Measurements from ENCODE around the gene E4F1. TPM values are rescaled to one million over a fixed set of nuclear protein-coding genes. Genes with fewer than 3 reads are reported as not detected.

The E4F1 gene
- total RNA-seq, 1 experiment from 2014 or later: 56.5 TPM

GRCh38 chr16:2270588-2271470, 47.4 kb downstream of the E4F1 start:
- Histone ChIP-seq H3K36me3 (peaks cover 14% of the 10 kb centered on the region), H3K9me3 (no peaks in the 10 kb centered on the region), H3K27me3 (no peaks in the 10 kb centered on the region), H3K4me3 (no peak overlapping the region)
- DNase-seq: no peak

- Histone ChIP-seq H3K27me3 (no peaks in the 10 kb centered on the region), H3K9me3 (no peaks in the 10 kb centered on the region), H3K36me3 (peaks cover 3% of the 10 kb centered on the region), H3K4me3 (no peak overlapping the region)
- DNase-seq: no peak
Measured at GRCh38 chr16:2271848-2272461, 48.6 kb downstream of the E4F1 start.

- no peaks in the 10 kb centered on the region; the same call in 1 of the 2 replicates for H3K36me3 ChIP-seq
- H3K27me3 ChIP-seq: no peaks in the 10 kb centered on the region
- no peak for DNase-seq
- H3K4me3 ChIP-seq: no peak overlapping the region
- H3K9me3 ChIP-seq: no peaks in the 10 kb centered on the region
Measured at GRCh38 chr16:2273484-2273883, 50.1 kb downstream of the E4F1 start.

GRCh38 chr16:2273931-2274330, 50.5 kb downstream of the E4F1 start:
- no peaks in the 10 kb centered on the region; the same call in 1 of the 2 replicates for H3K36me3 ChIP-seq
- DNase-seq: no peak
- H3K4me3 ChIP-seq: no peak overlapping the region
- no peaks in the 10 kb centered on the region for H3K9me3 ChIP-seq
- no peaks in the 10 kb centered on the region for H3K27me3 ChIP-seq

- Histone ChIP-seq H3K27me3 (no peaks in the 10 kb centered on the region), H3K36me3 (no peaks in the 10 kb centered on the region; the same call in 1 of the 2 replicates), H3K4me3 (no peak overlapping the region), H3K9me3 (no peaks in the 10 kb centered on the region)
- no peak for DNase-seq
Measured at GRCh38 chr16:2275476-2276367, 52.3 kb downstream of the E4F1 start.

- no peak for DNase-seq
- Histone ChIP-seq H3K36me3 (no peaks in the 10 kb centered on the region), H3K4me3 (no peak overlapping the region), H3K27me3 (no peaks in the 10 kb centered on the region), H3K9me3 (no peaks in the 10 kb centered on the region)
Measured at GRCh38 chr16:2276368-2277195, 53.2 kb downstream of the E4F1 start.

GRCh38 chr16:2277466-2278271, 54.3 kb downstream of the E4F1 start:
- no peaks in the 10 kb centered on the region for H3K27me3 ChIP-seq
- H3K4me3 ChIP-seq: no peak overlapping the region
- no peaks in the 10 kb centered on the region for H3K9me3 ChIP-seq
- no peaks in the 10 kb centered on the region for H3K36me3 ChIP-seq
- no peak for DNase-seq

GRCh38 chr16:2278272-2278608, 54.8 kb downstream of the E4F1 start:
- Histone ChIP-seq H3K9me3 (no peaks in the 10 kb centered on the region), H3K4me3 (no peak overlapping the region), H3K36me3 (no peaks in the 10 kb centered on the region), H3K27me3 (no peaks in the 10 kb centered on the region)
- DNase-seq: no peak

GRCh38 chr16:2278956-2279800, 55.8 kb downstream of the E4F1 start:
- H3K9me3 ChIP-seq: no peaks in the 10 kb centered on the region
- no peaks in the 10 kb centered on the region for H3K36me3 ChIP-seq
- no peak overlapping the region for H3K4me3 ChIP-seq
- DNase-seq: no peak
- H3K27me3 ChIP-seq: no peaks in the 10 kb centered on the region

- H3K27me3 ChIP-seq: no peaks in the 10 kb centered on the region
- no peaks in the 10 kb centered on the region for H3K36me3 ChIP-seq
Measured at GRCh38 chr16:2280461-2280860, 57.1 kb downstream of the E4F1 start.

GRCh38 chr16:2280981-2281542, 57.7 kb downstream of the E4F1 start:
- Histone ChIP-seq H3K27me3 (no peaks in the 10 kb centered on the region), H3K4me3 (no peak overlapping the region), H3K9me3 (no peaks in the 10 kb centered on the region), H3K36me3 (no peaks in the 10 kb centered on the region)
- DNase-seq: no peak

More at GRCh38 chr16:2280461-2280860, 57.1 kb downstream of the E4F1 start:
- Histone ChIP-seq H3K9me3 (no peaks in the 10 kb centered on the region), H3K4me3 (no peak overlapping the region)
- DNase-seq: no peak

- H3K36me3 ChIP-seq: no peaks in the 10 kb centered on the region
- DNase-seq: no peak
- H3K9me3 ChIP-seq: no peaks in the 10 kb centered on the region
- no peaks in the 10 kb centered on the region for H3K27me3 ChIP-seq
- H3K4me3 ChIP-seq: no peak overlapping the region
Measured at GRCh38 chr16:2282262-2282661, 58.9 kb downstream of the E4F1 start.

- no peaks in the 10 kb centered on the region for H3K36me3 ChIP-seq
- DNase-seq: no peak
- no peaks in the 10 kb centered on the region for H3K9me3 ChIP-seq
- no peaks in the 10 kb centered on the region for H3K27me3 ChIP-seq
- H3K4me3 ChIP-seq: no peak overlapping the region
Measured at GRCh38 chr16:2282866-2283555, 59.6 kb downstream of the E4F1 start.
